Measurements from ENCODE around the gene MAP2K7.

MAP2K7 gene

GRCh38 chr19:7911508-7912143 lies 7.9 kb downstream of the MAP2K7 start:
- Mint-ChIP-seq H3K36me3 (ENCODE audit: low read depth) (peaks cover 20% of the 10 kb centered on the region), H3K9me3 (no peaks in the 10 kb centered on the region), H3K4me3 (no peak overlapping the region), H3K27ac (no peak overlapping the region), H3K4me1 (peaks cover 9% of the 10 kb centered on the region), H3K27me3 (ENCODE audit: low read depth, poor library complexity) (peaks cover 31% of the 10 kb centered on the region)
- TF ChIP-seq CTCF (IDR thresholded peaks at IDR 0.05): no peak
- no peak for DNase-seq

GRCh38 chr19:7912144-7912696 lies 8.5 kb downstream of the MAP2K7 start:
- H3K27ac Mint-ChIP-seq: no peak overlapping the region
- no peak overlapping the region for H3K4me3 Mint-ChIP-seq
- DNase-seq: no peak
- no peaks in the 10 kb centered on the region for H3K9me3 Mint-ChIP-seq
- H3K4me1 Mint-ChIP-seq: peaks cover 13% of the 10 kb centered on the region
- H3K27me3 Mint-ChIP-seq (ENCODE audit: low read depth, poor library complexity): peaks cover 37% of the 10 kb centered on the region
- peaks cover 20% of the 10 kb centered on the region for H3K36me3 Mint-ChIP-seq (ENCODE audit: low read depth)
- no peak for TF ChIP-seq CTCF (IDR thresholded peaks at IDR 0.05)

- H3K4me3 Mint-ChIP-seq: no peak overlapping the region
- no peak for DNase-seq
- TF ChIP-seq CTCF (IDR thresholded peaks at IDR 0.05): no peak
- H3K27me3 Mint-ChIP-seq (ENCODE audit: low read depth, poor library complexity): peaks cover 44% of the 10 kb centered on the region
- peak overlapping the region; percentile 61 for H3K27ac Mint-ChIP-seq
- no peaks in the 10 kb centered on the region for H3K9me3 Mint-ChIP-seq
- H3K36me3 Mint-ChIP-seq (ENCODE audit: low read depth): peaks cover 20% of the 10 kb centered on the region
- H3K4me1 Mint-ChIP-seq: peaks cover 15% of the 10 kb centered on the region
Observed at GRCh38 chr19:7912697-7913564, 9.3 kb downstream of the MAP2K7 start.

- DNase-seq: no peak
- Mint-ChIP-seq H3K27ac (no peak overlapping the region), H3K4me1 (peaks cover 18% of the 10 kb centered on the region), H3K9me3 (no peaks in the 10 kb centered on the region), H3K36me3 (ENCODE audit: low read depth) (peaks cover 20% of the 10 kb centered on the region), H3K27me3 (ENCODE audit: low read depth, poor library complexity) (peaks cover 52% of the 10 kb centered on the region), H3K4me3 (no peak overlapping the region)
- TF ChIP-seq CTCF (IDR thresholded peaks at IDR 0.05): no peak
Observed at GRCh38 chr19:7913652-7914051, 10.0 kb downstream of the MAP2K7 start.

GRCh38 chr19:7914099-7914498 lies 10.4 kb downstream of the MAP2K7 start:
- no peak overlapping the region for H3K27ac Mint-ChIP-seq
- H3K4me3 Mint-ChIP-seq: no peak overlapping the region
- TF ChIP-seq CTCF (IDR thresholded peaks at IDR 0.05): no peak
- peaks cover 18% of the 10 kb centered on the region for H3K4me1 Mint-ChIP-seq
- no peak for DNase-seq
- peaks cover 56% of the 10 kb centered on the region for H3K27me3 Mint-ChIP-seq (ENCODE audit: low read depth, poor library complexity)
- no peaks in the 10 kb centered on the region for H3K9me3 Mint-ChIP-seq
- peaks cover 20% of the 10 kb centered on the region for H3K36me3 Mint-ChIP-seq (ENCODE audit: low read depth)

All from nephron progenitor cell (in vitro differentiated cells).